ENCODE data around the gene ZCCHC9. TPM values are rescaled to one million over a fixed set of nuclear protein-coding genes. Genes with fewer than 3 reads are reported as not detected.
"Not testable (repeated sequence)": the region's sequence is repeated elsewhere in the genome, so short reads cannot be mapped to it uniquely, and the experiment has no call there.

The ZCCHC9 gene
- total RNA-seq, 1 donor from 2014 or later: 20.0 TPM

DNA sequence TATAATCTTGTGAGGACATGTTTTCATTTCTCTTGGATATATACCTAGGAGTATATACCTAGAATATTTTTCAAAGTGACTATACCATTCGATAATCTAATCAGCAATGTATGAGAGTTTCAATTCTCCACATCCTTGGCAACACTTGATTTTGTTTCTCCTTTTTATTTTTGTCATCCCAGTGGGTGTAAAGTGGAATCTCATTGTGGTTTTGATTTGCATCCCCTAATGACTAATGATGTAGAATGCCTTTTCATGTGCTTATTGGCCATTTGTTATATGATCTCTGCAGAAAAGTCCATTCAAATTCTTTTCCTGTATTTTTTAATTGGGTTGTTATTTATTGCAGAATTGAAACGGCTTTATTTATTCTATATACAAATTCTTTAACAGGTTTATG lies 15.2 kb downstream of the ZCCHC9 start:
- no peak overlapping the region for H3K4me3 ChIP-seq (ENCODE audit: low read depth, low read length)
- no peak for DNase-seq (ENCODE audit: low read depth)
- TF ChIP-seq, protein P1, sequence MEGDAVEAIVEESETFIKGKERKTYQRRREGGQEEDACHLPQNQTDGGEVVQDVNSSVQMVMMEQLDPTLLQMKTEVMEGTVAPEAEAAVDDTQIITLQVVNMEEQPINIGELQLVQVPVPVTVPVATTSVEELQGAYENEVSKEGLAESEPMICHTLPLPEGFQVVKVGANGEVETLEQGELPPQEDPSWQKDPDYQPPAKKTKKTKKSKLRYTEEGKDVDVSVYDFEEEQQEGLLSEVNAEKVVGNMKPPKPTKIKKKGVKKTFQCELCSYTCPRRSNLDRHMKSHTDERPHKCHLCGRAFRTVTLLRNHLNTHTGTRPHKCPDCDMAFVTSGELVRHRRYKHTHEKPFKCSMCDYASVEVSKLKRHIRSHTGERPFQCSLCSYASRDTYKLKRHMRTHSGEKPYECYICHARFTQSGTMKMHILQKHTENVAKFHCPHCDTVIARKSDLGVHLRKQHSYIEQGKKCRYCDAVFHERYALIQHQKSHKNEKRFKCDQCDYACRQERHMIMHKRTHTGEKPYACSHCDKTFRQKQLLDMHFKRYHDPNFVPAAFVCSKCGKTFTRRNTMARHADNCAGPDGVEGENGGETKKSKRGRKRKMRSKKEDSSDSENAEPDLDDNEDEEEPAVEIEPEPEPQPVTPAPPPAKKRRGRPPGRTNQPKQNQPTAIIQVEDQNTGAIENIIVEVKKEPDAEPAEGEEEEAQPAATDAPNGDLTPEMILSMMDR (conservative IDR thresholded peaks at IDR 0.05; ENCODE audit: low read depth, low read length): no peak

DNA sequence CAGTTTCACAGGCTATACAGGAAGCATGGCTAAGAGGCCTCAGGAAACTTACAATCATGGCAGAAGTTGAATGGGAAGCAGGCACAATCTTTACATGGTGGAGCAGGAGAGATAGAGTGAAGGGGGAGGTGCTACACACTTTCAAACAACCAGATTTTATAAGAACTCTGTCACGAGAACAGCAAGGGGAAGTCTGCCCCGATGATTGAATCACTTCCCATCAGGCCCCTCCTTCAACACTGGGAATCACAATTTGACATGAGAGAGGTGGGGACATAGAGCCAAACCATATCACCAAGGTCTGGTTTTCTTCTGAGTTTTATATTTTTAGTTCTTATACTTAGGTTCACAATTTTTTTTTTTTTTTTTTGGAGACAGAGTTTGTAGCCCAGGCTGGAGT lies 16.1 kb downstream of the ZCCHC9 start:
- no peak overlapping the region for H3K4me3 ChIP-seq (ENCODE audit: low read depth, low read length)
- TF ChIP-seq, protein P1 (conservative IDR thresholded peaks at IDR 0.05; ENCODE audit: low read depth, low read length): no peak
- no peak for DNase-seq (ENCODE audit: low read depth)

DNA sequence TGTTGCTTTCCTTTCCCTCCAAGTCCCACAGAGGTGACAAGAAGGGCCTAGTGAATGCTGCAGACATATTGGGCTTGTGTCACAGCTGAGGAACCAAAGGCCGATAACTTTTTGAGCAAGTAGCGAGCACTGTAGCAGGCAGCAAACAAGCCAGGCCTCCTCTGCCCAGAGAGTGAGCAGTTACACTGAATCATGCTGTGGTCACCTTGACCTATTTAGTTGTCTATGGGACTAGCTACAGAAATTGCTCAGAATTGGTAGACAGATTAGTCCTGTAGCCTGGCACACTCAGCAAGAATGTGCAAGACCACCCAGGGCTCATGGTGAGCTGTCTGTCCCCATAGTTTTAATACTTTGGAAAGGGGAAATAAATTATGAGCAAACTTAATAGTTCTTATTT lies 25.2 kb downstream of the ZCCHC9 start:
- DNase-seq (ENCODE audit: low read depth): no peak
- H3K4me3 ChIP-seq (ENCODE audit: low read depth, low read length): no peak overlapping the region
- TF ChIP-seq, protein P1 (conservative IDR thresholded peaks at IDR 0.05; ENCODE audit: low read depth, low read length): no peak

DNA sequence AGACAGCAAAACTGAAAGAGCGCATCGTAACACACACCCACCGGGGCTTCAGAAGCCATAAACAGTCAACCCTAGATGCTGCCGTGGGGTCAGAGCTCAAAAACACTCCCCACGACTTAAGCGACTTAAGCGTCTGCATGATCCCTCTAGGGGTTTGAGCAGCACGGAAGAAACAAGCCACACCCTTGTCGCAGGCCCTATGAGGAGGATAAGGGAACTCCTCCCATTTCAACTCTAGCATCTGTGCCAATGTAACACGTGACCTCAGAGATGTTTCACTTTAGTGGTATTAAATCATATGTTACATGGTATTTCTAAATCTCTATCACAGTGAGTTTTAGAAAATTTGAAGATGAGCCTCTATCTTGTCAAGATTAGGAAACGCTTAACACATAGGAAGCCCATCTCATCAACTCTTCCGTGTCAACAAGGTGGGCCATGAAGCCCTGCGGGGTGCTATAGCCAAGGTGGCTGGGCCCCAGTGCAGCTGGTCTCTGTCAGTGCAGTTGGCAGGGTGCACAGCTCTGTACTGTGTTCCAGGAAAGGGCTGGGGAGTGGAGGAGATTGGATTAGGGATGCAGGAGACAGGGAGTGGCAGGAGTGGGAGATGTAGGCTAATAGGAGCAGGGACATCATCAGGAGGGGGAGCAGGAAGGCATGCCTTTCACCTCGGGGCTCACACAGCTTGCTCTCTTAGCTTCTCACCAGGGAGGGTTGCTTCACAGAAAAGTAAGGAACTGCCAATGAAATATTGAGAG lies 33.1 kb downstream of the ZCCHC9 start:
- no peak overlapping the region for H3K4me3 ChIP-seq (ENCODE audit: low read depth, low read length)
- DNase-seq (ENCODE audit: low read depth): no peak
- TF ChIP-seq, protein P1 (conservative IDR thresholded peaks at IDR 0.05; ENCODE audit: low read depth, low read length): no peak

DNA sequence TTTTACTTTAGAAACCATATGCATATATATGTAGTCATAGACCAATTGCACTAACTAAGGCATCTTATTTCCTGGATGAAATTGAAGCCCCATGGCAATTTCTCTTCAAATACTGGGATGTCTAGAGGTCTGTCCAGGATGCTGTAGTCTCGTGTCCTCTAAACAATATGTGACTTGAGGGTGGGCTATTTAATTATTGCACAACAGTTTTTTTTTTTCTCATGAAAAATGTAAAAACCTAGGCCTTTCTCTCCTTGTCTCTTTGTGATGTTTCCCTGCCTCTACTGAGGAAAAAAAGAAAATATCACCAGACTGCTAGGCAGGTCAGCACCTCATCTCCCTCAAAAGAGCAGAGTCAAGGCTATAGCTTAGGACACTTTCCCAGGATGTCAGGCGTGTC lies 34.6 kb downstream of the ZCCHC9 start:
- H3K4me3 ChIP-seq (ENCODE audit: low read depth, low read length): no peak overlapping the region
- DNase-seq (ENCODE audit: low read depth): no peak
- TF ChIP-seq, protein P1 (conservative IDR thresholded peaks at IDR 0.05; ENCODE audit: low read depth, low read length): no peak

DNA sequence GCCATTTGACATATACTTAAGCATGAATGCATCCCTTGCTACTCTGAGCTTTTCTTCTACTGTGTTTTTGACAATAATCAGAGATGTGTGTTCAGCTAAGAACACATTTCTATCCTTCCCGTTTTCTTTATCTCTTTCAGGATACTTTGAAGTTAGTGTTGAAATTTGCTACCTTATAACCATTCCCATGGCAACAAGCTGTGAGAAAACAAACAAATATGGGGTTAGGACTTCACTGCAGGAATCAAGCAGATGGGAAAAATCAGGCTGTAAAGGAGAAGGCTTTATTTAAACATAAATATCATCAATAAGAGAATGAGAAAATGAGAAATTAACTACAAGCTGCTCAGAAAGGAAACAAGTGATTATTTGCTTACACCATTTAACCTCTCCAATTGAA lies 35.2 kb downstream of the ZCCHC9 start:
- H3K4me3 ChIP-seq (ENCODE audit: low read depth, low read length): no peak overlapping the region
- TF ChIP-seq, protein P1 (conservative IDR thresholded peaks at IDR 0.05; ENCODE audit: low read depth, low read length): no peak
- DNase-seq (ENCODE audit: low read depth): no peak

DNA sequence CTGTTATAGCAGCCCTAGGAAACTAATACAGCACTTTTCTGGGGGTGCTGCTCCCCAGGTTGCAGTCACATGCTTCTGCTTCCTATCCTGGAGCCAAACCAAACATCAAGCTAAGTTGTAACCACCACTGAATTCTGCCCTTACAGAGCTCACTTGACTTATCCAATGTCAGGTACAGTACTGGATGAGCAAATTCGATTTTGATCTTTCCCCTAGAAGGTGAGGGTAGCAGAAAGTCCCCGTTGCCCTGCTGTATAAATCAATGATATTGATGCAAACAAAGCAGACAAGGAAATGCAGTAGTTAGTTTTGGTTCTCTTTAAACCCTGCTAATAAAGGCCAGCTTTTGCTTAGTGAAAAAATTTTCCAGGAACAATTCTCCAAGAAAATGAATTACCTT lies 36.4 kb downstream of the ZCCHC9 start:
- TF ChIP-seq, protein P1 (conservative IDR thresholded peaks at IDR 0.05; ENCODE audit: low read depth, low read length): no peak
- no peak for DNase-seq (ENCODE audit: low read depth)
- no peak overlapping the region for H3K4me3 ChIP-seq (ENCODE audit: low read depth, low read length)

DNA sequence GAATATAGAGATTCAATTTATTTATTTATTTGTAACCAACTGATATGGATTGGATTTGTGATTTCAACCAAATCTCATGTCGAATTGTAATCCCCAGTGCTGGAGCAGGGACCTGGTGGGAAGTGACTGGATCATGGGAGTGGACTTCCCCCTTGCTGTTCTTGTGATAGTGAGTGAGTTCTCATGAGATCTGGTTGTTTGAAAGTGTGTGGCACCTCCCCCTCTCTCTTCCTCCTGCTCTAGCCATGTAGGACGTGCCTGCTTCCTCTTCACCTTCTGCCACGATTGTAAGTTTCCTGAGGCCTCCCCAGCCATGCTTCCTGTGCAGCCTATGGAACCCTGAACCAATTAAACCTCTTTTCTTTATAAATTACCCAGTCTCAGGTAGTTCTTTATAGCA lies 36.8 kb downstream of the ZCCHC9 start:
- H3K4me3 ChIP-seq (ENCODE audit: low read depth, low read length); DNase-seq (ENCODE audit: low read depth): not testable (repeated sequence)
